CD14-positive monocyte (primary cell): Measurements from ENCODE around the gene RPL28. TPM values are rescaled to one million over a fixed set of nuclear protein-coding genes. Genes with fewer than 3 reads are reported as not detected.

Source experiments
- DNase-seq, 3 donors: peaks; one replicate each; pipeline ENCODE4 v3.0.0-alpha.2; 2011 to 2022
- H2AFZ ChIP-seq: 2 replicates; pipeline ENCODE4 v1.6.0; 2012; ENCODE audit warnings: mild to moderate bottlenecking, low read depth, low read length, inconsistent platforms; ENCODE audit not compliant: insufficient read depth, poor library complexity, severe bottlenecking
- H3K27ac ChIP-seq, 2 donors: 1 replicate in 1 of 2; 2 replicates in 1 of 2; pipeline ENCODE4 v1.5.1; 2012 to 2013; ENCODE audit warnings: low read length in 2 of 2, control low read depth in 1 of 2, inconsistent platforms in 1 of 2, low read depth in 1 of 2, mild to moderate bottlenecking in 1 of 2
- H3K27me3 ChIP-seq, 2 donors: one replicate each; pipeline versions ENCODE4 v1.6.0 to v1.6.1; 2011 to 2013; ENCODE audit warnings: low read length in 2 of 2; ENCODE audit not compliant: control insufficient read depth in 2 of 2, insufficient read depth in 2 of 2
- H3K36me3 ChIP-seq, 2 donors: replicated peaks in 1 of 2; 1 replicate in 1 of 2; 2 replicates in 1 of 2; pipeline versions ENCODE4 v1.5.1 to v1.6.1; 2012 to 2013; ENCODE audit warnings: low read length in 2 of 2, control low read depth in 1 of 2, inconsistent platforms in 1 of 2, mild to moderate bottlenecking in 1 of 2; ENCODE audit not compliant: insufficient read depth in 2 of 2, control insufficient read depth in 1 of 2
- H3K4me1 ChIP-seq, 2 donors: 1 replicate in 1 of 2; 2 replicates in 1 of 2; pipeline versions ENCODE4 v1.5.1 to v1.6.1; 2012 to 2013; ENCODE audit warnings: low read length in 2 of 2, control low read depth in 1 of 2, inconsistent platforms in 1 of 2, mild to moderate bottlenecking in 1 of 2, moderate library complexity in 1 of 2; ENCODE audit not compliant: insufficient read depth in 2 of 2, control insufficient read depth in 1 of 2
- H3K4me2 ChIP-seq: replicated peaks from 2 replicates; pipeline ENCODE3; 2012; ENCODE audit warnings: low read length, moderate library complexity, mild to moderate bottlenecking; ENCODE audit not compliant: poor library complexity, severe bottlenecking; ENCODE audit errors: extremely low read depth
- H3K4me3 ChIP-seq, 3 experiments: fragments of 200-600 bp in 1 of 3; sonication (generic) in 1 of 3; replicated peaks in 1 of 3; 1 replicate in 2 of 3; 2 replicates in 1 of 3; pipeline ENCODE4 v1.5.1; 2011 to 2013; ENCODE audit warnings: low read length in 3 of 3, mild to moderate bottlenecking in 3 of 3, control low read depth in 2 of 3, low read depth in 2 of 3, inconsistent platforms in 1 of 3, moderate library complexity in 1 of 3
- H3K79me2 ChIP-seq: 2 replicates; pipeline ENCODE4 v1.6.0; 2012; ENCODE audit warnings: mild to moderate bottlenecking, control low read depth, inconsistent platforms, low read length, moderate library complexity; ENCODE audit not compliant: insufficient read depth
- H3K9ac ChIP-seq: 2 replicates; pipeline ENCODE4 v1.6.0; 2017; ENCODE audit warnings: low read length, mild to moderate bottlenecking; ENCODE audit not compliant: insufficient read depth, poor library complexity, severe bottlenecking
- H3K9me3 ChIP-seq, 2 donors: replicated peaks in 1 of 2; 1 replicate in 1 of 2; 2 replicates in 1 of 2; pipeline versions ENCODE4 v1.5.1 to v1.6.1; 2012 to 2013; ENCODE audit warnings: low read length in 2 of 2, control low read depth in 1 of 2; ENCODE audit not compliant: control insufficient read depth in 1 of 2, insufficient read depth in 1 of 2
- H4K20me1 ChIP-seq: 2 replicates; pipeline ENCODE4 v1.6.0; 2012; ENCODE audit warnings: mild to moderate bottlenecking, low read length, control low read depth, moderate library complexity; ENCODE audit not compliant: insufficient read depth
- H3K27ac Mint-ChIP-seq, 7 donors: one replicate each; pipeline ENCODE4 v1.8.0; 2020; ENCODE audit warnings: mild to moderate bottlenecking in 7 of 7, mixed read lengths in 7 of 7, moderate library complexity in 6 of 7, inconsistent platforms in 2 of 7
- H3K27me3 Mint-ChIP-seq, 3 donors: one replicate each; pipeline ENCODE4 v1.8.0; 2021 to 2022; ENCODE audit warnings: low read depth in 3 of 3, mild to moderate bottlenecking in 3 of 3, mixed read lengths in 3 of 3, moderate library complexity in 3 of 3, inconsistent platforms in 1 of 3
- H3K36me3 Mint-ChIP-seq, 2 donors: one replicate each; pipeline ENCODE4 v1.8.0; 2020; ENCODE audit warnings: mixed read lengths in 2 of 2, inconsistent platforms in 1 of 2, mild to moderate bottlenecking in 1 of 2
- H3K4me1 Mint-ChIP-seq: one replicate; pipeline ENCODE4 v1.8.0; 2020; ENCODE audit warnings: mild to moderate bottlenecking, mixed read lengths
- H3K4me3 Mint-ChIP-seq, 2 donors: one replicate each; pipeline ENCODE4 v1.8.0; 2020; ENCODE audit warnings: mild to moderate bottlenecking in 2 of 2, mixed read lengths in 2 of 2, moderate library complexity in 1 of 2
- H3K9me3 Mint-ChIP-seq, 7 donors: one replicate each; pipeline ENCODE4 v1.8.0; 2020 to 2022; ENCODE audit warnings: mixed read lengths in 7 of 7, mild to moderate bottlenecking in 6 of 7, moderate library complexity in 6 of 7, inconsistent platforms in 2 of 7
- WGBS: methylation state at CpG from one replicate; pipeline ENCODE4 v1.1.5; 2013; ENCODE audit warnings: missing lambda C conversion rate; ENCODE audit not compliant: insufficient coverage; 5-methylcytosine and 5-hydroxymethylcytosine counted together
- intact Hi-C, 2 donors: fragments of 100-400 bp; cut with micrococcal nuclease; formaldehyde crosslinking; loops; one replicate each; pipeline versions ENCODE4 v1.15.0 to v1.15.1; 2023
- polyA plus RNA-seq, 3 donors: library from polyadenylated mRNA; depleted of rRNA in 1 of 3; unstranded in 2 of 3; stranded (reverse) in 1 of 3; fragments of 300-500 nt in 2 of 3; fragments of >200 nt in 1 of 3; fragmentation: Illumina TruSeq in 2 of 3; gene quantifications; 1 replicate in 2 of 3; 2 replicates in 1 of 3; pipeline ENCODE4 v1.2.3, GENCODE V29; 2012 to 2021
- TF ChIP-seq, protein P1 (sequence below): fragments of 200-600 bp; IDR thresholded peaks from one replicate; pipeline ENCODE4 v1.8.0; 2022; ENCODE audit warnings: antibody characterized with exemption, mild to moderate bottlenecking

RPL28 gene
- polyA plus RNA-seq, 3 donors: 199 to 3,862 (median 208) TPM

- Mint-ChIP-seq H3K4me1 (peaks cover 62% of the 10 kb centered on the region), H3K27ac (peak overlapping the region; percentile 96 to 99 (median 97)), H3K36me3 (peaks cover 44% of the 10 kb centered on the region in 2 donors), H3K4me3 (peak overlapping the region; percentile 100), H3K27me3 (peaks cover under 1 to 14% (median 6%) of the 10 kb centered on the region in 3 donors), H3K9me3 (peaks cover 0 to 2% (median 0%) of the 10 kb centered on the region in 7 donors)
- Histone ChIP-seq H3K4me1 (peaks cover 43 to 56% of the 10 kb centered on the region in 2 donors), H3K27me3 (no peaks in the 10 kb centered on the region), H3K9ac (peak overlapping the region; percentile 83), H4K20me1 (peaks cover 57% of the 10 kb centered on the region), H3K27ac (peak overlapping the region; percentile 63 to 93), H3K4me2 (peak overlapping the region; percentile 99), H3K79me2 (peaks cover 43% of the 10 kb centered on the region), H2AFZ (peak overlapping the region; percentile 76), H3K4me3 (peak overlapping the region; percentile 85 to 95 (median 92)), H3K36me3 (peaks cover 40 to 43% of the 10 kb centered on the region in 2 donors), H3K9me3 (no peaks in the 10 kb centered on the region)
- TF ChIP-seq, protein P1, sequence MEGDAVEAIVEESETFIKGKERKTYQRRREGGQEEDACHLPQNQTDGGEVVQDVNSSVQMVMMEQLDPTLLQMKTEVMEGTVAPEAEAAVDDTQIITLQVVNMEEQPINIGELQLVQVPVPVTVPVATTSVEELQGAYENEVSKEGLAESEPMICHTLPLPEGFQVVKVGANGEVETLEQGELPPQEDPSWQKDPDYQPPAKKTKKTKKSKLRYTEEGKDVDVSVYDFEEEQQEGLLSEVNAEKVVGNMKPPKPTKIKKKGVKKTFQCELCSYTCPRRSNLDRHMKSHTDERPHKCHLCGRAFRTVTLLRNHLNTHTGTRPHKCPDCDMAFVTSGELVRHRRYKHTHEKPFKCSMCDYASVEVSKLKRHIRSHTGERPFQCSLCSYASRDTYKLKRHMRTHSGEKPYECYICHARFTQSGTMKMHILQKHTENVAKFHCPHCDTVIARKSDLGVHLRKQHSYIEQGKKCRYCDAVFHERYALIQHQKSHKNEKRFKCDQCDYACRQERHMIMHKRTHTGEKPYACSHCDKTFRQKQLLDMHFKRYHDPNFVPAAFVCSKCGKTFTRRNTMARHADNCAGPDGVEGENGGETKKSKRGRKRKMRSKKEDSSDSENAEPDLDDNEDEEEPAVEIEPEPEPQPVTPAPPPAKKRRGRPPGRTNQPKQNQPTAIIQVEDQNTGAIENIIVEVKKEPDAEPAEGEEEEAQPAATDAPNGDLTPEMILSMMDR: no peak
- intact Hi-C loops: loop anchor here (1.0 to 5.0 kb wide), 3 partner anchors 20 to 84 kb away; partner anchors contain the start of gene UBE2S (in 2 of the 2)
- DNase-seq: peak in 1 of 3 donors; percentile 54
- WGBS: 3% methylated on average over 32 of the region's 33 CpGs
These were observed 800 bp downstream of the RPL28 start for GRCh38 chr19:55386493-55386971.

GRCh38 chr19:55387736-55388497 lies 2.2 kb downstream of the RPL28 start:
- Mint-ChIP-seq H3K27ac (peak overlapping the region in 5 of 7 donors; percentile 5 to 99 (median 57)), H3K4me1 (peaks cover 58% of the 10 kb centered on the region), H3K36me3 (peaks cover 39 to 47% of the 10 kb centered on the region in 2 donors), H3K9me3 (peaks cover 0 to 2% (median 0%) of the 10 kb centered on the region in 7 donors), H3K27me3 (peaks cover 0 to 4% (median 1%) of the 10 kb centered on the region in 3 donors), H3K4me3 (peak overlapping the region in 1 of 2 donors; percentile 100)
- 91% methylated on average over 10 of the region's 24 CpGs for WGBS
- Histone ChIP-seq H3K4me3 (peak overlapping the region in 1 of 3 experiments; percentile 92), H3K36me3 (peaks cover 40 to 43% of the 10 kb centered on the region in 2 donors), H4K20me1 (peaks cover 71% of the 10 kb centered on the region), H3K9me3 (no peaks in the 10 kb centered on the region), H3K27me3 (no peaks in the 10 kb centered on the region), H3K4me2 (peak overlapping the region; percentile 99), H3K4me1 (peaks cover 41 to 54% of the 10 kb centered on the region in 2 donors), H2AFZ (no peak overlapping the region), H3K79me2 (peaks cover 43% of the 10 kb centered on the region), H3K27ac (peak overlapping the region in 1 of 2 donors; percentile 93), H3K9ac (peak overlapping the region; percentile 83)
- no peak for DNase-seq
- intact Hi-C loops: loop anchor here (2.0 to 5.0 kb wide), 2 partner anchors 19 to 86 kb away; partner anchors contain the start of gene UBE2S (in 1 of the 2)
- TF ChIP-seq, protein P1: no peak
